HepG2 (cell line): ENCODE data around the gene TMC8.

Experiments used
- ARID5B ChIP-seq: IDR thresholded peaks from 2 replicates; pipeline ENCODE4 v1.4.0; 2020; ENCODE audit warnings: mild to moderate bottlenecking, missing genetic modification reagents
- EZH2 ChIP-seq: conservative IDR thresholded peaks from 2 replicates; pipeline ENCODE4 v1.6.1; 2012; ENCODE audit warnings: mild to moderate bottlenecking, low read depth, low read length, moderate library complexity
- HDAC6 ChIP-seq: fragments of 200-600 bp; sonication (generic); IDR thresholded peaks from 2 replicates; pipeline ENCODE4 v1.7.0; 2017; ENCODE audit warnings: mild to moderate bottlenecking, antibody characterized with exemption, low read length, low read depth
- HIC2 ChIP-seq: sonication (generic); formaldehyde crosslinking; IDR thresholded peaks from 2 replicates; pipeline ENCODE4 v1.9.0; 2022; ENCODE audit warnings: low read depth, missing genetic modification reagents
- KLF16 ChIP-seq, 2 experiments: sonication (generic) in 1 of 2; formaldehyde crosslinking in 1 of 2; IDR thresholded peaks; 2 replicates each; pipeline versions ENCODE4 v1.6.1 to v1.8.0; 2016 to 2023; ENCODE audit warnings: missing genetic modification reagents in 2 of 2, missing compliant biosample characterization in 1 of 2
- NPAS2 ChIP-seq: sonication (generic); formaldehyde crosslinking; IDR thresholded peaks from 2 replicates; pipeline ENCODE4 v1.8.0; 2022; ENCODE audit warnings: mild to moderate bottlenecking, missing genetic modification reagents, borderline replicate concordance
- RFXAP ChIP-seq: sonication (generic); formaldehyde crosslinking; IDR thresholded peaks from 2 replicates; pipeline ENCODE4 v1.4.0; 2020; ENCODE audit warnings: missing genetic modification reagents, borderline replicate concordance
- SMAD3 ChIP-seq: sonication (generic); formaldehyde crosslinking; IDR thresholded peaks from 2 replicates; pipeline ENCODE4 v1.4.0; 2020; ENCODE audit warnings: missing genetic modification reagents
- ZNF121 ChIP-seq: sonication (generic); formaldehyde crosslinking; IDR thresholded peaks from 2 replicates; pipeline ENCODE4 v1.5.0; 2020; ENCODE audit warnings: mild to moderate bottlenecking, missing genetic modification reagents
- ZNF510 ChIP-seq: sonication (generic); formaldehyde crosslinking; IDR thresholded peaks from 2 replicates; pipeline ENCODE4 v1.4.0; 2020; ENCODE audit warnings: low read depth, mild to moderate bottlenecking, missing genetic modification reagents

- TF ChIP-seq ZNF510 (CRISPR knock-in tag) (no peak), KLF16 (CRISPR knock-in tag; IDR thresholded peaks at IDR 0.05) (no peak), RFXAP (CRISPR knock-in tag) (no peak), HIC2 (CRISPR knock-in tag) (no peak), ZNF121 (CRISPR knock-in tag) (no peak), ARID5B (CRISPR knock-in tag) (no peak), SMAD3 (CRISPR knock-in tag) (no peak), NPAS2 (no peak), EZH2 (no peak), HDAC6 (no peak)
Observed at GRCh38 chr17:78184868-78185267, 54.3 kb downstream of the TMC8 start.
